ENCODE data around the gene ASAP3.

DNA sequence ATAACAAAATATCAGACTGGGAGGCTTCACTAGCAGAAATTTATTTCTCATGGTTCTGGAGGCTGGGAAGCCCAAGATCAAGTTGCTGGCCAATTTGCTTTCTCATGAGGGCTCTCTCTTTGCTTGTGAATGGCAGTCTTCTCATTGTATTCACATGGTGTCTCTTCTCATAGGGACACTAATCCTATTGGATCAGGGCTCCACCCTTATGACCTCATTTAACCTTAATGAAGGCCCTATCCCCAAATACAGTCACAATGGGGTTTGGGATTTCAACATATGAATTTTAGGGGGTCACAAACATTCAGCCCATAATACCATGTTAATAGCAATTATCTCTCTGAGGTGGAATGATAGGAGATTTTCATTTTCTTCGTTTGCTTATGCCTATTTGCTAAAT lies 84.8 kb downstream of the ASAP3 start:
- TF ChIP-seq CTCF (IDR thresholded peaks at IDR 0.05): no peak
- TF ChIP-seq POLR2A (IDR thresholded peaks at IDR 0.05): no peak
